ENCODE results near the gene GCAT.
A peak's percentile ranks its signal among the peaks of the same experiment; 100 is the strongest.

Gene GCAT

DNA sequence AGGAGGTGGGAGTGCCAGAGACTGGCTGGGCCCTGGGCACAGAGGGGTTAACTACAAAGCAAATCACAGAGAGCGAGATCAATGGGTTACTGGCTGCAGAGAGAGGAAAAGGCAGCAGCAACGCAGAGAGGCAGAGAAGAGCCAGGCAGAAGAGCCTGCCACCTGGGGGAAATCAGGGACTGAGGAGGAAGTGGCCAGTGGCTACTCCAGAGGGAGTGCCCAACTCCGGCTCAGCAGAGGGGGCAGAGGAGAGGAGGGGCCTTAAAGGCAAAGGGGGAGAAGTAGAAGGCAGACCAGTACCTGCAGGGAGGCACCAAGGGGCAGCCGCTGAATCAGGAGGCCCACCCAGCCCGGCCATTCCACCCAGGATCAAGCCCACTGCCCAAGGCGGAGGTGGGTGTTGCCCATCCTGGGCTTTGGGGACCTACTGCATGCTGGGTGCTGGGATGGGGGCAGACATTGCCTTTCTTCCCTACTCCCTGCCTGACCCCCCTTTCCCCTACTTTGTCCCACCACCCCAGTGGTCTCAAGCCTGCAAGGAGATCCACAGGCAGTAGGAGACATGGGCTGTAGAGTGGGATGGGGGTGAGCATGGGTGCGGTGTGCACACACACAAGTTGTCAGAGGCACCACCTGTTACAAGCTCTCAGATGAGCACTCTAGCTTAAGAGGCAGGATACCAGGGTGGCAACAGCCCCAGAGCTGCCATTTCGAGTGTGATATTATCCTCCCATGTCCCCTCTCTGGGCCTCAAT, 14.5 kb downstream of the GCAT start:
- no peak overlapping the region for H2AFZ ChIP-seq (ENCODE audit: low read depth, low read length)
- H3K9me3 ChIP-seq (ENCODE audit: low read length): no peaks in the 10 kb centered on the region
- H3K4me1 ChIP-seq (ENCODE audit: insufficient read depth, low read length): peaks cover 15% of the 10 kb centered on the region
- H3K36me3 ChIP-seq (ENCODE audit: insufficient read depth, low read length): no peaks in the 10 kb centered on the region
- no peak overlapping the region for H3K4me3 ChIP-seq (ENCODE audit: low read length)
- no peaks in the 10 kb centered on the region for H3K27me3 ChIP-seq (ENCODE audit: insufficient read depth, low read length)

DNA sequence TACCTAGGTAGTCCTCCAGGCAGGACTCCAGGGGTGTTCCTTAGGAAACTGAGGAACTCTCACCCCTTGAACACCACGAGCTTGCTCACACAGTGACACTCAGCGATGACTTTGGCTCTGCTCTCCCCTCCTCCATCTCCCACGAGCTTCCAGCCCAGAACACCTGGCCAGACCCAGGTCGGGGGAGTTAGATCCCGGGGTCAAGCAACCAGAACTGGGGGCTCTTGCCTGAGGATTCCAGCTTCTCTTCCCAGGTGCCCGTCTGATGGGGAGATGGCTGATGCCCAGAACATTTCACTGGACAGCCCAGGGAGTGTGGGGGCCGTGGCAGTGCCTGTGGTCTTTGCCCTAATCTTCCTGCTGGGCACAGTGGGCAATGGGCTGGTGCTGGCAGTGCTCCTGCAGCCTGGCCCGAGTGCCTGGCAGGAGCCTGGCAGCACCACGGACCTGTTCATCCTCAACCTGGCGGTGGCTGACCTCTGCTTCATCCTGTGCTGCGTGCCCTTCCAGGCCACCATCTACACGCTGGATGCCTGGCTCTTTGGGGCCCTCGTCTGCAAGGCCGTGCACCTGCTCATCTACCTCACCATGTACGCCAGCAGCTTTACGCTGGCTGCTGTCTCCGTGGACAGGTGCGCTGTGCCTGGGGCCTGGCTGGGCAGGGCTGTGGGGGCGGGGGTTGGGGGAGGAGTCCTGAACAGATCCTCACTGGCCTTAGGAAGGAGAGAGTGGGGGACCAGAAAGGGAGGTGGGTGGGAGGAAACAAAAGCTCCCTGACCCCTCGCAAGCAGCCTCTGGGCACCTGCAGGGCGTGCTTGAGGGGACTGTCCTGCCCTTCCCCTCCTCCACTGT, 15.6 kb downstream of the GCAT start, which contains the start of gene GALR3:
TSS of gene GALR3 (plus strand) at position 249 of the 852 bp plus-strand sequence. CDS start at position 274, 25 bp downstream.
- Histone ChIP-seq H3K9me3 (ENCODE audit: low read length) (no peaks in the 10 kb centered on the region), H3K36me3 (ENCODE audit: insufficient read depth, low read length) (no peaks in the 10 kb centered on the region), H3K4me3 (ENCODE audit: low read length) (no peak within 1 kb of the TSS), H2AFZ (ENCODE audit: low read depth, low read length) (no peak within 1 kb of the TSS), H3K4me1 (ENCODE audit: insufficient read depth, low read length) (peaks cover 11% of the 10 kb centered on the region), H3K27me3 (ENCODE audit: insufficient read depth, low read length) (no peaks in the 10 kb centered on the region)

DNA sequence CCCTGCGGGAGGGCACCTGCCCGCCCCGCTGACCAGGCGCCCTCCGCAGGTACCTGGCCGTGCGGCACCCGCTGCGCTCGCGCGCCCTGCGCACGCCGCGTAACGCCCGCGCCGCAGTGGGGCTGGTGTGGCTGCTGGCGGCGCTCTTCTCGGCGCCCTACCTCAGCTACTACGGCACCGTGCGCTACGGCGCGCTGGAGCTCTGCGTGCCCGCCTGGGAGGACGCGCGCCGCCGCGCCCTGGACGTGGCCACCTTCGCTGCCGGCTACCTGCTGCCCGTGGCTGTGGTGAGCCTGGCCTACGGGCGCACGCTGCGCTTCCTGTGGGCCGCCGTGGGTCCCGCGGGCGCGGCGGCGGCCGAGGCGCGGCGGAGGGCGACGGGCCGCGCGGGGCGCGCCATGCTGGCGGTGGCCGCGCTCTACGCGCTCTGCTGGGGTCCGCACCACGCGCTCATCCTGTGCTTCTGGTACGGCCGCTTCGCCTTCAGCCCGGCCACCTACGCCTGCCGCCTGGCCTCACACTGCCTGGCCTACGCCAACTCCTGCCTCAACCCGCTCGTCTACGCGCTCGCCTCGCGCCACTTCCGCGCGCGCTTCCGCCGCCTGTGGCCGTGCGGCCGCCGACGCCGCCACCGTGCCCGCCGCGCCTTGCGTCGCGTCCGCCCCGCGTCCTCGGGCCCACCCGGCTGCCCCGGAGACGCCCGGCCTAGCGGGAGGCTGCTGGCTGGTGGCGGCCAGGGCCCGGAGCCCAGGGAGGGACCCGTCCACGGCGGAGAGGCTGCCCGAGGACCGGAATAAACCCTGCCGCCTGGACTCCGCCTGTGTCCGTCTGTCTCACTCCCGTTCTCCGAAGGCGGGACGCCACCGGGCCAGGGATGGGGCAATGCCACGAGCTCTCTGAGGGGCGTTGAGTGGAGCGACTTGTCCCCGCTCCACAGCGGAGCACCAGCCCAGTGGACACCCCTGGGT, 17.2 kb downstream of the GCAT start:
- H3K36me3 ChIP-seq (ENCODE audit: insufficient read depth, low read length): peaks cover 11% of the 10 kb centered on the region
- no peak overlapping the region for H2AFZ ChIP-seq (ENCODE audit: low read depth, low read length)
- H3K27me3 ChIP-seq (ENCODE audit: insufficient read depth, low read length): no peaks in the 10 kb centered on the region
- H3K9me3 ChIP-seq (ENCODE audit: low read length): no peaks in the 10 kb centered on the region
- no peak overlapping the region for H3K4me3 ChIP-seq (ENCODE audit: low read length)
- H3K4me1 ChIP-seq (ENCODE audit: insufficient read depth, low read length): peaks cover 10% of the 10 kb centered on the region

DNA sequence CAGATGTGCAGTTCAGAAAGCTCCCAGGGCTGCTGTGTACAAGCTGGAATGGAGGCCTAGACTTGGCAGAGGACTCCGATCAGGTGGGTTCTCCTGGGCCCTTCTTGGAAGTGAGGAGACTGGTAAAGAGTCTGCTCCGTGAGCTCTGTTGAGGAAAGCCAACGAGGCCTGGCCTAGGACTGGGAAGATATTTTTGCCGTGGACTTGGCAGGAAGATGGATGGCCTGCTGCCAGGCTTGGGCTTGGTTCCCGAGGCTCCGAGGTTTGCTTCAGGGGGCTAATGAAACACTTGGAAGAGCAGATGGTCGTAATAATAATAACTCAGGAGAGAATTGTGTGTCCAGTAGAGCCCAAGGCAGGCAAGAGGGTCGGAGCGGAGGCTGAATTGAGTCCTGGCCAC, 19.3 kb downstream of the GCAT start:
- no peaks in the 10 kb centered on the region for H3K27me3 ChIP-seq (ENCODE audit: insufficient read depth, low read length)
- H2AFZ ChIP-seq (ENCODE audit: low read depth, low read length): no peak overlapping the region
- no peak overlapping the region for H3K4me3 ChIP-seq (ENCODE audit: low read length)
- peaks cover 8% of the 10 kb centered on the region for H3K4me1 ChIP-seq (ENCODE audit: insufficient read depth, low read length)
- H3K9me3 ChIP-seq (ENCODE audit: low read length): no peaks in the 10 kb centered on the region
- H3K36me3 ChIP-seq (ENCODE audit: insufficient read depth, low read length): peaks cover 31% of the 10 kb centered on the region

DNA sequence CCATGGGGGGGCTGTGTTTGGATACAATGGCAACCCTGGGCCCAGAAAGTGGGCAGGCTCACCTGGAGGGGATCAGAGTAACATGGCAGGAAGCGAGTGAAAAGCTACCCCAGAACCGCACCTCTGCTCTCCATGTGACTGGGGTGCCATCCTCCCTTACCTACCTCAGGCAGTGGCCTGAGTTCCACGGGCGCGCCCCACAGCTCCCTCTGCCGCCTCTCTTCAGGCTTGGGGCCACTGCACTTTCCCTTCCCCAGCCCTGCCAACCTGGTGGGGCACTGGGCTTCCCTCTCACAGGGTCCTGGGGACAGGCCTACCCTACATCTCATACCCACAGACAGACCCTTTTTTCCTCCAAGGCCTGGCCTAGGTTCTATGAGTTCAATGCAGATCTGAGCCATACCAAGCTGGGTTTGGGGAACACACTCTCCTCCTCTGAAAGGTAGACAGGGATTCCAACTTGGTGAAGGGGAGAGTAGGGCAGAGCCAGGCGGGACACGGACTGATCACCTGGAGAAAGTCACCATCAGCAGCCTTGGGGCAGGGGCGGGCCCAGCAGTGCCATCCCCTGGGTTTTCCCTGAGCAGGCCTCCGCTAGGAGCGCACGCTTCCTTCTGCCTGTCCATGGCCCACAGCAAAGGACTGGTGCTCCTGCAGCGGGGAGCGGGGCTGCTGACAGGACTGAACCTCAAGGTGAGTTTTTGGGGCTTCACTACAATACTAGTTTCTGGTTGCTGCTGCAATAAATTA, 22.5 kb downstream of the GCAT start:
- Histone ChIP-seq H3K9me3 (ENCODE audit: low read length) (no peaks in the 10 kb centered on the region), H3K4me3 (ENCODE audit: low read length) (no peak overlapping the region), H3K36me3 (ENCODE audit: insufficient read depth, low read length) (peaks cover 55% of the 10 kb centered on the region), H3K27me3 (ENCODE audit: insufficient read depth, low read length) (no peaks in the 10 kb centered on the region), H3K4me1 (ENCODE audit: insufficient read depth, low read length) (no peaks in the 10 kb centered on the region), H2AFZ (ENCODE audit: low read depth, low read length) (no peak overlapping the region)

DNA sequence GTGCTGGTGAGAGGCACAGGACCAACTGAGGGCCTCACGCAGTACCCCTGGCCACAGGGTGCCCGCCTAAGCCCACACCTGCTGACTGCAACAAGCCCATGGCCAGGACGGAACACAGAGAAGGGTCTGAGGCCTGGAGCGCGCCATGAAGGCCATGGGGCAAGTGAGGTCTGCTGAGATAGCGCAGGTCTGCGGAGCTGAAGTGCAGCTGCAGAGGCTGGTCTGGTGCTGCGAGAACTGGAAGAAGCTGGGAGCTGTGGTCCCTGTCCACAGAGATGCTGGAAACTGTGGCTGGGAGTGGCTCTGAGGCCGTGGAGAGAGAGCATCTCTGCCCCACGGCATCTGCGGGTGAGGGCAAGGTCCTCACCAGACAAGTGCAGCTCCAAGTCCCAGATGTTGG, 23.7 kb downstream of the GCAT start:
- Histone ChIP-seq H3K4me1 (ENCODE audit: insufficient read depth, low read length) (no peaks in the 10 kb centered on the region), H3K27me3 (ENCODE audit: insufficient read depth, low read length) (no peaks in the 10 kb centered on the region), H3K9me3 (ENCODE audit: low read length) (no peaks in the 10 kb centered on the region), H2AFZ (ENCODE audit: low read depth, low read length) (no peak overlapping the region), H3K4me3 (ENCODE audit: low read length) (no peak overlapping the region), H3K36me3 (ENCODE audit: insufficient read depth, low read length) (peaks cover 59% of the 10 kb centered on the region)

DNA sequence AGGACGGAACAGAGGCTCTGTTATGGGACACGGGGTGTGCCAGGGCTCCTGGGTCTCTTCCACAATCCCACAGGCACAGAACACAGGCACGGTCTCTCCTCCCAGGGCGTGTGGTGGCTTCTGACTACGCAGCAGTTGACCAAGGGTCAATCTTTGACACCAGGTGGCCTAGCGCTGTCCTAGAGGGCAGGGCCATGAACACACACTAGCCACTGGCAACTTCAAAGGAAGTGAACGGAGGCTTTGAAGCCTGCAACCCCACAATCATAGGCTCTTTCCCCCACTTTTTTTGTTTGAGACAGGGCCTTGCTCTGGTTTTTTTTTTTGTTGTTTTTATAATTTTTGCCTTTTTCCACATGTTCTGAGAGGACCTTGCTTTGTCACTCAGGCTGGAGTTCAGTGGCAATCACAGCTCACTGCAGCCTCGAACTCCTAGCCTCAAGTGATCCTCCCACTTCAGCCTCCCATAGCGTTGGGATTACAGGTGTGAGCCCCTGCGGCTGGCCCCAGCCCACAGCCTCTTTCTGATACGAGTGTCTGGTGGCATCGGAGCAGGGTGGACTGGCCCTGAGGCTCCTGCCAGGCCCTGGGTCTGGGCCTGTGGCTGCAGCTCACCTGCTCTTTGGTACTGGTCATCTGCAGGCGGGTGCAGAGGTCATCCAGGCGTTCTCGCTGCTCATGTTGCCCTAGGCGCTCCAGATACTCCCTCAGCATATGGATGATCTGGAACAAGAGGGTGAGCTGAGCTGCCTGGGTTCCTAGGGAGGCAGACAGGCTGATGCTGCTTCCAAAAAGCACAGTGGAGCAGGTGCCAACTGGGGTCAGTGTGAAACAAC, 24.5 kb downstream of the GCAT start:
- no peaks in the 10 kb centered on the region for H3K27me3 ChIP-seq (ENCODE audit: insufficient read depth, low read length)
- H3K4me3 ChIP-seq (ENCODE audit: low read length): no peak overlapping the region
- no peaks in the 10 kb centered on the region for H3K9me3 ChIP-seq (ENCODE audit: low read length)
- H3K4me1 ChIP-seq (ENCODE audit: insufficient read depth, low read length): no peaks in the 10 kb centered on the region
- no peak overlapping the region for H2AFZ ChIP-seq (ENCODE audit: low read depth, low read length)
- H3K36me3 ChIP-seq (ENCODE audit: insufficient read depth, low read length): peaks cover 67% of the 10 kb centered on the region

DNA sequence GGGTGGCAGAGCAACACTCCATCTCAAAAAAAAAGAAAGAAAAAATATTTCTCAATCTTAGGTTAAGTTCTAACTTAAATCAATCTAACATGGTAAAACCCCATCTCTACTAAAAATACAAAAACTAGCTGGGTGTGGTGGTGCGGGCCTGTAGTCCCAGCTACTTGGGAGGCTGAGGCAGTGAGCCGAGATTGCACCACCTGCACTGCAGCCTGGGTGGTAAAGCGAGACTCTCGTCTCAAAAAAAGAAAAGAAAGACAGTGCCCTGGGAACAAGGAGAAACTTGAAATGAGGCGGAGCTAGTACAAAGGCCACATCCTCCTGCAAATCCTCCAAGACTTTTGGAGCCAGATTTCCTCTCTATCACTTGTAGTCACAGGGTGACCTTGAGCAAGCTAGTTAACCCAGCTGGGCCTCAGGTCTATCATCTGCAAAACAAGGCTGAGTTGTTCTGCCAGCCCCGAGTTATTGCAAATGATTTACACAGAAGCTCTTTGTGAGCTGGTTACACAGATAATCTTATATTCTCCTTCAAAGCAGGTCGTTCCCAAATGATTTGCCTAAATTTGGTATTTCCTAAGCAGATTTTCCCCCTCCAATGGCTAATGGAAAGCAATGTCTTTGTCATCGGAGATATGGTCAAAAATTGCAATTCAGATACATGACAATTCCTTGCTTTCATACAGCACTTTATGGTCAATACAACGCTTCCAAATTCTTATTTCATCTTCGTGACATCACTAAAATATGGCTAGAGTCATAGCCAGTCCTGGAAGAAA, 34.5 kb downstream of the GCAT start:
- no peaks in the 10 kb centered on the region for H3K27me3 ChIP-seq (ENCODE audit: insufficient read depth, low read length)
- H3K9me3 ChIP-seq (ENCODE audit: low read length): no peaks in the 10 kb centered on the region
- peak overlapping the region; percentile 81 for H3K4me3 ChIP-seq (ENCODE audit: low read length)
- H2AFZ ChIP-seq (ENCODE audit: low read depth, low read length): no peak overlapping the region
- H3K4me1 ChIP-seq (ENCODE audit: insufficient read depth, low read length): peaks cover 8% of the 10 kb centered on the region
- H3K36me3 ChIP-seq (ENCODE audit: insufficient read depth, low read length): peaks cover 22% of the 10 kb centered on the region

DNA sequence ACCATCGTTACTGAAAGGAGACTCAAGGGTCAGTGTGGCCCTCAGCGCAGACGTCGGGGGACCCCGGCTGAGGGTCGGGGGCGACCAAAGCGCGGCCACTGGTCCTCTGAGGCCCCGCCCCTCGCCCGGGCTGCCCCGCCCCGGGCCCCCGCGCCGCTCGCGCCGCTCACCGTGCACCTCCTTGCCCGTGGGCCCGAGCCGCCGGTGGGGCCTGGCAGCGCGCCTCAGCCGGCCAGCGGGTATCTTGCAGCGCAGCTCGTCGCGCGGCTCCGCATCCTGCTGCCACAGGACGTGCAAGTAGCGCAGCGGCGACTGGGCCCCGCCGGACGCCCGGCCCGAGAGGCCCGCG, 36.0 kb downstream of the GCAT start:
- H3K27me3 ChIP-seq (ENCODE audit: insufficient read depth, low read length): no peaks in the 10 kb centered on the region
- peak overlapping the region; percentile 81 for H3K4me3 ChIP-seq (ENCODE audit: low read length)
- peaks cover 11% of the 10 kb centered on the region for H3K36me3 ChIP-seq (ENCODE audit: insufficient read depth, low read length)
- peak overlapping the region; percentile 43 for H2AFZ ChIP-seq (ENCODE audit: low read depth, low read length)
- peaks cover 12% of the 10 kb centered on the region for H3K4me1 ChIP-seq (ENCODE audit: insufficient read depth, low read length)
- no peaks in the 10 kb centered on the region for H3K9me3 ChIP-seq (ENCODE audit: low read length)

DNA sequence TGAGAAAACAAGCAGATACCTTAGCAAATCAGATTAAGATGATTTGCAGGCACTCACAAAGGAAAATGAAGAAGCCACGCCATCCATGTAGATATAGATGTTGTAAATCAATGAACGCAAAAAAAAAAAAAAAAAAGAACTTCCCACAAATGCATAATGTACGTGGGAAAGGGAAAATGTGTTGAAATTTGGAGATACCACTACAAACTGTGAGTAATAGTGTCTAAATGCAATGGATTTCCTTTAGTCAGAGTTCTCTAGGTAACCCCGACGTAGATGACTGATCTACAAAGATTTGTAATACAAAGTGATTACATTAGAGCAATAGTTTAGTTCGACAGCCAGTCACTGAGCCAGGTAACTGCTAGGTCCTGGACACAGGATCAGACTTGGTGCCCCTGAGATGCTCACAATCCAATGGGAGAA, 37.2 kb downstream of the GCAT start:
- Histone ChIP-seq H3K27me3 (ENCODE audit: insufficient read depth, low read length) (no peaks in the 10 kb centered on the region), H2AFZ (ENCODE audit: low read depth, low read length) (no peak overlapping the region), H3K36me3 (ENCODE audit: insufficient read depth, low read length) (peaks cover 2% of the 10 kb centered on the region), H3K4me3 (ENCODE audit: low read length) (peak overlapping the region; percentile 81), H3K4me1 (ENCODE audit: insufficient read depth, low read length) (peaks cover 15% of the 10 kb centered on the region), H3K9me3 (ENCODE audit: low read length) (no peaks in the 10 kb centered on the region)

DNA sequence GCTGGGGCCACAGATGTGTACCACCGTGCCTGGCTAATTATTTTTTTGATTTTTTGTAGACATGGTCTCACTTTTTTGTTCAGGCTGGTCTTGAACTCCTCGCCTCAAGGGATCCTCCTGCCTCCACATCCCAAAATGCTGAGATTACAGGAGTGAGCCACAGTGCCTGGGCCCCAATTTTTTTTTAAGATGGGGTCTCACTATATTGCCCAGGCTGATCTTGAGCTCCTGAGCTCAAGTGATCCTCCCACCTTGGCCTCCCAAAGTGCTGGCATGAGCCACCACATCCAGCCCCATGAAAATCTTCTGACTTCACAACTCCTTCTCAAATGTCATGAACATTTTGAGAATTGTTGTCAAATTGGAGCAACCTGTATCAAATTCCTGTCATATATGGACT, 38.7 kb downstream of the GCAT start:
- no peaks in the 10 kb centered on the region for H3K27me3 ChIP-seq (ENCODE audit: insufficient read depth, low read length)
- H3K4me3 ChIP-seq (ENCODE audit: low read length): no peak overlapping the region
- H2AFZ ChIP-seq (ENCODE audit: low read depth, low read length): no peak overlapping the region
- H3K9me3 ChIP-seq (ENCODE audit: low read length): no peaks in the 10 kb centered on the region
- peaks cover 10% of the 10 kb centered on the region for H3K36me3 ChIP-seq (ENCODE audit: insufficient read depth, low read length)
- H3K4me1 ChIP-seq (ENCODE audit: insufficient read depth, low read length): peaks cover 25% of the 10 kb centered on the region

All from neuron (in vitro differentiated cells).